GM18951 (cell line): Measurements from ENCODE around the gene GJD2.

Experiments used
- POLR2A ChIP-seq: IDR thresholded peaks from 4 replicates; pipeline ENCODE4 v1.6.1; 2011; ENCODE audit warnings: mild to moderate bottlenecking; ENCODE audit not compliant: insufficient read length, insufficient read depth; ENCODE audit errors: extremely low read depth
- in situ Hi-C: fragments of 300-500 bp; cut with MboI; formaldehyde crosslinking; loops from one replicate; pipeline ENCODE4 v1.12.0; 2022; ENCODE audit warnings: low sequenced_read_pairs, mixed read lengths, inconsistent platforms; ENCODE audit not compliant: unreplicated experiment

GJD2 gene

DNA sequence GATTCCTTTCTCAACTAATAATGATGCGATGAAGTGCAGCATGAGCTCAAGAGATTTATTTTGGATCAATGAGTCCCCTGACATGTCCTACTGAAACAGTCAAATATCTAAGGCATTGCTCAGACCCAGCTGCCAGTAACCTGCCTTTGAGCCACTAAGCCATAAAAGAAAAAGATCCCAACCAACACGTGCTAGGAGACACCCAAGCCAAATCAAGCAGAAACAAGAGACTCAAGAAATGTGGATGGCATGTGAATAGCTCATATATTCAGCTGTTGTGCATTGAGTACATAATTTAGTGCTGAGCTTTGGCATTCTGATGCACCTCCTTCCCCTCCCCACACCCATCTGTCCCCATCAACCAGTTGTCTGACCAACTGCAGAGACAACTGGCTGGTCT lies 29.2 kb downstream of the GJD2 start:
- TF ChIP-seq POLR2A = no peak
- in situ Hi-C loops = no loop called here

DNA sequence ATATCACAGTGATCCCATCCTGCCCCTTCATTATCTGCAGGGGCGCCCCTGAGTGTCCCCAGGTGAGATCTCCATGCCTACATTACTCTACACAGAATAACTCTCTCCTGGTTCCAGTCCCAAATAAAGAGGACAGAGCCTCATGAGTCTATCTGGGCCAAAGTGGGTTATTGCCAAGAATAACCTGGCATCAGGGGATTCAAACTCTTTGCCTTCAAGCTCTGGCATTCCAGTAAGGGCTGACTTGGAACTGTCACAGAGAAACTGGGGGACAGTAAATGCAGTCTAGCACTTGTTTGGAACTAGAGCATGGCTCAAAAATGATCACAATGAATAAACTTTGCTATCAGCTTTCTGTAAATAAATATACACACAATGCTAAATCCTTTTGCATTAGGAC lies 30.3 kb downstream of the GJD2 start:
- no peak for TF ChIP-seq POLR2A
- in situ Hi-C loops = no loop called here

DNA sequence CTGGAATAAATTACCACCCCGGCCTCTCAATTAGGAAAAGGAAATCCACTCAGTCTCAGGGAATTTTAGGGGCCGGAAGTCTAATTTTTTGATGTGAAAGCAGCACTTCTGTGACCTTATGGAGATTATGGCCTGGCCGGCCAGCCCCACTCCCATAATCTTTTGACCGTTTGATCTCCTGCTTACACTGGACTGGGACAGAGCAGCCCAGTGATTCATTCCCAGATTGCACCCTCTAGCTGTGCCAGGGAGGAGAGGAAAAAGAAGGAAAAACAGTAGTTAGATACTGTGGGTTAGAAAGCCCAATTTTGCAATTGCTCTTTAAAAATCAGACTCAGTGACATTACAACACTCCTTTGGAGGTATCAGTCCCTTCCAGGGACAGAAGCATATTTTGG lies 32.4 kb downstream of the GJD2 start:
- no peak for TF ChIP-seq POLR2A
- in situ Hi-C loops = no loop called here

- TF ChIP-seq POLR2A = no peak
- in situ Hi-C loops = no loop called here
These were observed 32.9 kb downstream of the GJD2 start for GRCh38 chr15:34721802-34722438.

- in situ Hi-C loops = no loop called here
- TF ChIP-seq POLR2A = no peak
These were observed 33.5 kb downstream of the GJD2 start for GRCh38 chr15:34721157-34721801.

DNA sequence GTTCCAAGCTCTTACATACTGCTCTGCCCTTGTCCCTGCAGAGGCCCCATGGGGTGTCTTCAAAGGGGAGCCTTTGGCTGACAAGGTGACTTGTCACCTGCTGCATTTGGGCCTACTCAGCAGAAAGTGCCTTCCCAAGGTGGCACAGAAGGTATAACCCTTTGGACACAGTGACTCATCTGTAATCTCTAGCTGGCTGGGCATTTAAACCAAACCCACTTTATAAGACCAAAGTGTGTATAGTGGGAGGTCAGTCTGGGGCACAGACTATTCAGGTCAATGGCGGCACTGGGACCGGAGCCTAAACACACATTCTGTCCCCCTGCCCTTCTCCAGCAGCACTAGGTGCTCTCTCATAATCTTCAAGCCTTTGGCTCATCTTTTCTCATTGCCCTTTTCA lies 35.1 kb downstream of the GJD2 start:
- in situ Hi-C loops = no loop called here
- no peak for TF ChIP-seq POLR2A

DNA sequence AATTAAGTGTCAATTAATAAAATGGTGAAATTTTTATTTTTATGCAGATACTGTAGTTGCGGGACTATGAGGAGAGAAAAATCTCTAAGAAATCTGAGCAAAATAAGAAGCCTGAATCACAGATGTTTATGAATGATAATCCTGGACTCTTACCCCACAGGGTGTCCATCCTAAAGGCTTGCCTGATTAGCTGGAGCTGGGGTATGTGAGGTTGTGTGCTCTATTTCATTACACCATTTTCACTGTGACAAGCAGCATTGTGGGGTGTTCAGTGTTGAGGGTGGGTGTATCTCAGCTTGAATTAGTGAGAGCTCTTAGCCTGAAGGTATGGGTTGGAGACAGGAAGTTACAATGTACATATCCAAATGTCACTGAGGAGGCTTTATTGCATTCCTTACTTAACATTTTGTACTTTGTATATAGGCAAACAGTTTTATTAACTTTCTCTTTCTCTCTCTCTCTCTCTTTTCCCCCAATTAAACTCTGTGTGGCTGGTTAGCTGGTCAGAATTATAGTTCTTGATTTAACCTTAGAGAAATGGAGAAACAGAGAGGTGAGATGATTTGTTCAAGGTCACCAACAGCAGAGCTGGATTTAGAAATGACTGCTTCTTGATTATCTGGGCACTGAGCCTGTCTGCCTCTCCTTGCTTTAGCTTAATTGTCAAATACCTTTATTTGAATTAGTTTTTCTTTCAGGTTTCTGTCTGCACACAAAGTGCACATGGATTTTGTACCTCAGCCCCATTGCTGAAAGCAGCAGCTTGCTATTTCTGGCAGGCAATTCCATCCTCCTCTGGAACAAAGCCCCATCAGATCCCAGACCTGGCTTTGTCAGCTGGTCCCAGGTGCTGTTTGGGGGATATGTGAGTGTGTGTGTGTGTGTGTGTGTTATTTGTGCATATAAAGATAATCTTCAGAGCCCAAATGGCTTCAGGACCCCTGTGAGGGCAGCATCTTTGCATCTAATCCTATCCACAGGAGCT lies 35.8 kb downstream of the GJD2 start:
- TF ChIP-seq POLR2A = no peak
- in situ Hi-C loops = no loop called here

- TF ChIP-seq POLR2A = no peak
- in situ Hi-C loops = no loop called here
These were observed 37.1 kb downstream of the GJD2 start for GRCh38 chr15:34717729-34718128.

GRCh38 chr15:34716111-34716510 lies 38.7 kb downstream of the GJD2 start:
- no peak for TF ChIP-seq POLR2A
- in situ Hi-C loops = no loop called here

DNA sequence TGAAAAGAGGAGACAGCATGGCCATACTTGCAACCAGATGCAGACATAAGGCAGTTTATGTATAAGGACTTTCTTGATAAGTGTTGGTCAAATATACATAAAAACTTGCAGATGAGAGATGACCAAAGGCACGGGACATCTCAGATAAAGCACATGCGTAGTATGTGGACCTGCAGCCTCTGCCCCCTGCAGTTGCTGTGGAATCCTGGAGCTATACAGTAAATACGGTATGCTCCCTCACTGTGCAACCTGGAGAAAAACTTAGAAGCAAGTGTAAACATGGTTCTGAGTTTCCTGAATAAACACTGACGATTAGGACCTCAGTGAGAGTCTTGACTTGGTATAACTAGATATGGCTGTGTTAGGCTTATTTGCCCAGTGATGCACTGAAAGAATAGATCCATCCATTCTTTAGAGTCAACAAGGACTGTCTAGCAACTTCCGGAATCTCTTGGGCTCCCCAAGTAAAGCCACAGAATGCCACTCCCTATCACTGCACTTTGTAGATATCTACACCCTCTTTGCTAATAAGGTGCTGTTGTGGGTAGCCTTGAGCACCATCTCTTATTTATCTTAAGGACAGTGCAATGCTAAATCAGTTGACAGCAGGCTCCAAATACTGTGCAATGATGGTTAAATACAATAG lies 40.2 kb downstream of the GJD2 start:
- TF ChIP-seq POLR2A = no peak
- in situ Hi-C loops = no loop called here

GRCh38 chr15:34713635-34714034 lies 41.2 kb downstream of the GJD2 start:
- in situ Hi-C loops = no loop called here
- TF ChIP-seq POLR2A = no peak

GRCh38 chr15:34709866-34710265 lies 44.9 kb downstream of the GJD2 start:
- in situ Hi-C loops = no loop called here

GRCh38 chr15:34708422-34708821 lies 46.4 kb downstream of the GJD2 start:
- TF ChIP-seq POLR2A = no peak
- in situ Hi-C loops = no loop called here

More at GRCh38 chr15:34709866-34710265, 44.9 kb downstream of the GJD2 start:
- TF ChIP-seq POLR2A = no peak
